K562 (cell line): ENCODE results near the gene TRIM25. TPM values are rescaled to one million over a fixed set of nuclear protein-coding genes. Genes with fewer than 3 reads are reported as not detected.

Source experiments
- KLF16 ChIP-seq: IDR thresholded peaks from 2 replicates; pipeline ENCODE4 v1.6.1; 2016; ENCODE audit warnings: antibody characterized with exemption
- PHF20 ChIP-seq: fragments of 450-650 bp; IDR thresholded peaks from 2 replicates; pipeline ENCODE4 v1.6.1; 2018; ENCODE audit not compliant: partially characterized antibody
- PPARD ChIP-seq: fragments of 250-450 bp; sonication (Bioruptor Pico); IDR thresholded peaks from 2 replicates; pipeline ENCODE4 v1.8.0; 2022; ENCODE audit warnings: inconsistent platforms, mild to moderate bottlenecking, moderate library complexity
- PTRF ChIP-seq: fragments of 450-650 bp; IDR thresholded peaks from 2 replicates; pipeline ENCODE4 v1.6.1; 2016; ENCODE audit warnings: mild to moderate bottlenecking, missing genetic modification characterization, missing compliant biosample characterization
- RFX1 ChIP-seq: fragments of 450-650 bp; IDR thresholded peaks from 2 replicates; pipeline ENCODE4 v1.6.1; 2016; ENCODE audit warnings: mild to moderate bottlenecking, moderate library complexity
- RFX5 ChIP-seq: IDR thresholded peaks from 2 replicates; pipeline ENCODE4 v1.6.1; 2011; ENCODE audit warnings: low read depth, mild to moderate bottlenecking, improper control_type of control experiment, low read length
- SIX5 ChIP-seq, 2 experiments: IDR thresholded peaks; 2 replicates each; pipeline ENCODE4 v1.6.1; 2011; ENCODE audit warnings: low read length in 2 of 2, borderline replicate concordance in 1 of 2, low read depth in 1 of 2, mild to moderate bottlenecking in 1 of 2, moderate library complexity in 1 of 2; ENCODE audit not compliant: insufficient read depth in 1 of 2
- SRSF9 ChIP-seq: fragments of 200-400 bp; formaldehyde crosslinking; IDR thresholded peaks from 2 replicates; pipeline ENCODE4 v1.6.1; 2017; ENCODE audit warnings: low read depth, low read length, borderline replicate concordance
- ZC3H11A ChIP-seq: IDR thresholded peaks from 2 replicates; pipeline ENCODE4 v1.6.1; 2012; ENCODE audit warnings: low read depth, low read length, improper control_type of control experiment
- ZFP30 ChIP-seq: fragments of 250-450 bp; sonication (Bioruptor Pico); IDR thresholded peaks from 2 replicates; pipeline ENCODE4 v1.8.0; 2022; ENCODE audit warnings: moderate library complexity, mild to moderate bottlenecking, inconsistent platforms, borderline replicate concordance
- ZNF143 ChIP-seq: sonication (generic); formaldehyde crosslinking; IDR thresholded peaks from 2 replicates; pipeline ENCODE4 v1.9.0; 2022; ENCODE audit warnings: mild to moderate bottlenecking, missing genetic modification reagents
- ZNF384 ChIP-seq: IDR thresholded peaks from 2 replicates; pipeline ENCODE4 v1.6.1; 2012; ENCODE audit warnings: low read depth, low read length, improper control_type of control experiment
- ZNF77 ChIP-seq: fragments of 250-450 bp; sonication (Bioruptor Pico); IDR thresholded peaks from 2 replicates; pipeline ENCODE4 v1.5.0; 2020
- ZNF785 ChIP-seq: fragments of 250-450 bp; sonication (Bioruptor Pico); IDR thresholded peaks from 2 replicates; pipeline ENCODE4 v1.4.0; 2020; ENCODE audit warnings: mild to moderate bottlenecking
- polyA plus RNA-seq, 8 experiments: library from polyadenylated mRNA; depleted of rRNA in 4 of 8; stranded (reverse) in 5 of 8; unstranded in 3 of 8; fragments of >200 nt; fragmentation: Nextera tagmentation in 2 of 8; fragmentation: Illumina TruSeq in 1 of 8; extraction: Ambion mirVana in 2 of 8; extraction: Trizol in 1 of 8; gene quantifications; 2 replicates each; pipeline versions ENCODE4 v1.2.1 to v1.2.3, GENCODE V29; 2011 to 2014; ENCODE audit warnings: inconsistent platforms in 1 of 8, missing spikeins in 1 of 8
- total RNA-seq, 7 experiments: library from RNA; depleted of rRNA in 6 of 7; stranded (reverse); fragments of >200 nt in 6 of 7; fragmentation: Illumina TruSeq in 2 of 7; extraction: Trizol in 2 of 7; gene quantifications; 2 replicates each; pipeline versions ENCODE4 v1.2.1 to v1.2.3, GENCODE V29; 2011 to 2021; ENCODE audit warnings: low replicate concordance in 1 of 7
- TF ChIP-seq, protein P1 (sequence below): fragments of 250-450 bp; sonication (Bioruptor Pico); IDR thresholded peaks from 2 replicates; pipeline ENCODE4 v1.4.0; 2020
- TF ChIP-seq, protein P2 (sequence below), 2 experiments: fragments of 450-650 bp in 1 of 2; sonication (generic) in 1 of 2; formaldehyde crosslinking in 1 of 2; IDR thresholded peaks in 1 of 2; conservative IDR thresholded peaks in 1 of 2; 2 replicates each; pipeline versions ENCODE4 v1.6.1 to v1.8.1; 2016 to 2023; ENCODE audit warnings: mild to moderate bottlenecking in 2 of 2, moderate library complexity in 2 of 2, inconsistent platforms in 1 of 2, missing genetic modification reagents in 1 of 2
- TF ChIP-seq, protein P3 (sequence below): fragments of 250-450 bp; sonication (Bioruptor Pico); IDR thresholded peaks from 2 replicates; pipeline ENCODE4 v1.4.0; 2020; ENCODE audit warnings: borderline replicate concordance

TRIM25 gene
- total and polyA plus RNA-seq, 9 of the 15 experiments (the other 6 are each of a cell fraction or from before 2014, with no cell fraction given) = 5.9 to 49.5 (median 24.5) TPM

DNA sequence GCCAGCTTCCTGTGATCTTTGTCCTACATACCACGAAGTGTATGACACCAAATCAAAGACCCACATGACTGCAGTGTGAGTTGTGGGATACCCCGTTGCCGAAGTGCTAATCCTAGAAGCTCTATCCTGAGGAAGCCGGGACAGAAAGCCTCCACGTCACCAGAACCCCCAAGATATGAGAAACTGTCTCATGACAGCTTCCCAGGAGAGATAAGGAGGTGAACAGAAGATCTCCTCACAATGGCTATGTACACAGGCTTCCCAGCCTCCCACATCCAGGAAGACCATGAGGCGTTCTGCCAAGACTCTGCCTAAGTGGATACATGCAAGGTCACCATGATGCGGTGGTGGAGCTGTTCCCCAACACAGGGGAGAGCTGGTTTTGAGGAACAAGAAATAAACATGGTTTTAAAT, 37.1 kb downstream of the TRIM25 start (continued):
- TF ChIP-seq, protein P1, sequence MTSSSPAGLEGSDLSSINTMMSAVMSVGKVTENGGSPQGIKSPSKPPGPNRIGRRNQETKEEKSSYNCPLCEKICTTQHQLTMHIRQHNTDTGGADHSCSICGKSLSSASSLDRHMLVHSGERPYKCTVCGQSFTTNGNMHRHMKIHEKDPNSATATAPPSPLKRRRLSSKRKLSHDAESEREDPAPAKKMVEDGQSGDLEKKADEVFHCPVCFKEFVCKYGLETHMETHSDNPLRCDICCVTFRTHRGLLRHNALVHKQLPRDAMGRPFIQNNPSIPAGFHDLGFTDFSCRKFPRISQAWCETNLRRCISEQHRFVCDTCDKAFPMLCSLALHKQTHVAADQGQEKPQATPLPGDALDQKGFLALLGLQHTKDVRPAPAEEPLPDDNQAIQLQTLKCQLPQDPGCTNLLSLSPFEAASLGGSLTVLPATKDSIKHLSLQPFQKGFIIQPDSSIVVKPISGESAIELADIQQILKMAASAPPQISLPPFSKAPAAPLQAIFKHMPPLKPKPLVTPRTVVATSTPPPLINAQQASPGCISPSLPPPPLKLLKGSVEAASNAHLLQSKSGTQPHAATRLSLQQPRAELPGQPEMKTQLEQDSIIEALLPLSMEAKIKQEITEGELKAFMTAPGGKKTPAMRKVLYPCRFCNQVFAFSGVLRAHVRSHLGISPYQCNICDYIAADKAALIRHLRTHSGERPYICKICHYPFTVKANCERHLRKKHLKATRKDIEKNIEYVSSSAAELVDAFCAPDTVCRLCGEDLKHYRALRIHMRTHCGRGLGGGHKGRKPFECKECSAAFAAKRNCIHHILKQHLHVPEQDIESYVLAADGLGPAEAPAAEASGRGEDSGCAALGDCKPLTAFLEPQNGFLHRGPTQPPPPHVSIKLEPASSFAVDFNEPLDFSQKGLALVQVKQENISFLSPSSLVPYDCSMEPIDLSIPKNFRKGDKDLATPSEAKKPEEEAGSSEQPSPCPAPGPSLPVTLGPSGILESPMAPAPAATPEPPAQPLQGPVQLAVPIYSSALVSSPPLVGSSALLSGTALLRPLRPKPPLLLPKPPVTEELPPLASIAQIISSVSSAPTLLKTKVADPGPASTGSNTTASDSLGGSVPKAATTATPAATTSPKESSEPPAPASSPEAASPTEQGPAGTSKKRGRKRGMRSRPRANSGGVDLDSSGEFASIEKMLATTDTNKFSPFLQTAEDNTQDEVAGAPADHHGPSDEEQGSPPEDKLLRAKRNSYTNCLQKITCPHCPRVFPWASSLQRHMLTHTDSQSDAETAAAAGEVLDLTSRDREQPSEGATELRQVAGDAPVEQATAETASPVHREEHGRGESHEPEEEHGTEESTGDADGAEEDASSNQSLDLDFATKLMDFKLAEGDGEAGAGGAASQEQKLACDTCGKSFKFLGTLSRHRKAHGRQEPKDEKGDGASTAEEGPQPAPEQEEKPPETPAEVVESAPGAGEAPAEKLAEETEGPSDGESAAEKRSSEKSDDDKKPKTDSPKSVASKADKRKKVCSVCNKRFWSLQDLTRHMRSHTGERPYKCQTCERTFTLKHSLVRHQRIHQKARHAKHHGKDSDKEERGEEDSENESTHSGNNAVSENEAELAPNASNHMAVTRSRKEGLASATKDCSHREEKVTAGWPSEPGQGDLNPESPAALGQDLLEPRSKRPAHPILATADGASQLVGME (CRISPR knock-in tag) = no peak
- TF ChIP-seq KLF16 = no peak
- TF ChIP-seq PTRF (tag) = no peak
- TF ChIP-seq SRSF9 = no peak
- no peak for TF ChIP-seq PPARD (CRISPR knock-in tag)
- TF ChIP-seq ZNF785 = no peak
- TF ChIP-seq PHF20 = no peak
- TF ChIP-seq ZNF77 (CRISPR knock-in tag) = no peak
- TF ChIP-seq ZFP30 (CRISPR knock-in tag) = no peak
- no peak for TF ChIP-seq RFX1
- TF ChIP-seq ZC3H11A = no peak
- TF ChIP-seq, protein P2, sequence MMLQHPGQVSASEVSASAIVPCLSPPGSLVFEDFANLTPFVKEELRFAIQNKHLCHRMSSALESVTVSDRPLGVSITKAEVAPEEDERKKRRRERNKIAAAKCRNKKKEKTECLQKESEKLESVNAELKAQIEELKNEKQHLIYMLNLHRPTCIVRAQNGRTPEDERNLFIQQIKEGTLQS (IDR thresholded peaks at IDR 0.05) = no peak
- TF ChIP-seq, protein P2 (CRISPR knock-in tag; conservative IDR thresholded peaks at IDR 0.05) = no peak
- no peak for TF ChIP-seq ZNF384
- no peak for TF ChIP-seq RFX5
- TF ChIP-seq SIX5 (IDR thresholded peaks at IDR 0.05; ENCODE audit: borderline replicate concordance in 1 of 2, insufficient read depth in 1 of 2, low read depth in 1 of 2, low read length in 2 of 2) = no peak
- TF ChIP-seq ZNF143 (CRISPR knock-in tag) = no peak
- TF ChIP-seq, protein P3, sequence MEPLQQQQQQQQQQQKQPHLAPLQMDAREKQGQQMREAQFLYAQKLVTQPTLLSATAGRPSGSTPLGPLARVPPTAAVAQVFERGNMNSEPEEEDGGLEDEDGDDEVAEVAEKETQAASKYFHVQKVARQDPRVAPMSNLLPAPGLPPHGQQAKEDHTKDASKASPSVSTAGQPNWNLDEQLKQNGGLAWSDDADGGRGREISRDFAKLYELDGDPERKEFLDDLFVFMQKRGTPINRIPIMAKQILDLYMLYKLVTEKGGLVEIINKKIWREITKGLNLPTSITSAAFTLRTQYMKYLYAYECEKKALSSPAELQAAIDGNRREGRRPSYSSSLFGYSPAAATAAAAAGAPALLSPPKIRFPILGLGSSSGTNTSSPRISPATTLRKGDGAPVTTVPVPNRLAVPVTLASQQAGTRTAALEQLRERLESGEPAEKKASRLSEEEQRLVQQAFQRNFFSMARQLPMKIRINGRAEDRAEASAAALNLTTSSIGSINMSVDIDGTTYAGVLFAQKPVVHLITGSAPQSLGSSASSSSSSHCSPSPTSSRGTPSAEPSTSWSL = no peak
